IgD-negative memory B cell (primary cell): Measurements from ENCODE around the gene PRKCH. TPM values are rescaled to one million over a fixed set of nuclear protein-coding genes. Genes with fewer than 3 reads are reported as not detected.

Experiments
- H3K27ac Mint-ChIP-seq, 3 donors: one replicate each; pipeline ENCODE4 v1.8.0; 2020 to 2022; ENCODE audit warnings: mild to moderate bottlenecking in 3 of 3, mixed read lengths in 3 of 3, moderate library complexity in 1 of 3
- H3K27me3 Mint-ChIP-seq: one replicate; pipeline ENCODE4 v1.8.0; 2021; ENCODE audit warnings: mixed read lengths
- H3K36me3 Mint-ChIP-seq: one replicate; pipeline ENCODE4 v1.8.0; 2020; ENCODE audit warnings: mild to moderate bottlenecking, mixed read lengths
- H3K4me1 Mint-ChIP-seq, 3 donors: one replicate each; pipeline ENCODE4 v1.8.0; 2020 to 2022; ENCODE audit warnings: mixed read lengths in 3 of 3, mild to moderate bottlenecking in 1 of 3
- H3K4me3 Mint-ChIP-seq, 4 donors: one replicate each; pipeline ENCODE4 v1.8.0; 2020 to 2022; ENCODE audit warnings: mild to moderate bottlenecking in 4 of 4, mixed read lengths in 4 of 4, moderate library complexity in 3 of 4
- H3K9me3 Mint-ChIP-seq, 3 donors: one replicate each; pipeline ENCODE4 v1.8.0; 2020 to 2021; ENCODE audit warnings: mixed read lengths in 3 of 3, mild to moderate bottlenecking in 1 of 3
- polyA plus RNA-seq: library from polyadenylated mRNA; unstranded; fragments of 300-500 nt; fragmentation: Illumina TruSeq; gene quantifications from one replicate; pipeline ENCODE4 v1.2.3, GENCODE V29; 2021

The PRKCH gene
- polyA plus RNA-seq, 1 donor from 2014 or later, result 9.6 TPM

- no peak overlapping the region for H3K27ac Mint-ChIP-seq
- H3K4me3 Mint-ChIP-seq, result no peak overlapping the region
- H3K4me1 Mint-ChIP-seq, result peaks cover 13 to 15% (median 13%) of the 10 kb centered on the region in 3 donors
- H3K36me3 Mint-ChIP-seq, result no peaks in the 10 kb centered on the region
- H3K27me3 Mint-ChIP-seq, result peaks cover 4% of the 10 kb centered on the region
- no peaks in the 10 kb centered on the region for H3K9me3 Mint-ChIP-seq
Observed at GRCh38 chr14:61438036-61438435, 116.7 kb downstream of the PRKCH start.

- Mint-ChIP-seq H3K27ac (no peak overlapping the region), H3K4me1 (peaks cover 13 to 15% (median 13%) of the 10 kb centered on the region in 3 donors), H3K36me3 (no peaks in the 10 kb centered on the region), H3K4me3 (no peak overlapping the region), H3K27me3 (peaks cover under 1% of the 10 kb centered on the region), H3K9me3 (no peaks in the 10 kb centered on the region)
Observed at GRCh38 chr14:61438497-61438859, 117.1 kb downstream of the PRKCH start.

- Mint-ChIP-seq H3K27me3 (no peaks in the 10 kb centered on the region), H3K27ac (peak overlapping the region in 1 of 3 donors; percentile 78), H3K36me3 (no peaks in the 10 kb centered on the region), H3K4me1 (peaks cover 14 to 19% (median 15%) of the 10 kb centered on the region in 3 donors), H3K4me3 (peak overlapping the region in 2 of 4 donors; percentile 73 to 88), H3K9me3 (no peaks in the 10 kb centered on the region)
Observed at GRCh38 chr14:61438860-61439765, 117.7 kb downstream of the PRKCH start.

- no peaks in the 10 kb centered on the region for H3K36me3 Mint-ChIP-seq
- peak overlapping the region in 2 of 4 donors; percentile 73 to 88 for H3K4me3 Mint-ChIP-seq
- H3K27ac Mint-ChIP-seq, result peak overlapping the region in 1 of 3 donors; percentile 78
- H3K4me1 Mint-ChIP-seq, result peaks cover 18 to 24% (median 18%) of the 10 kb centered on the region in 3 donors
- no peaks in the 10 kb centered on the region for H3K9me3 Mint-ChIP-seq
- no peaks in the 10 kb centered on the region for H3K27me3 Mint-ChIP-seq
Observed at GRCh38 chr14:61439779-61440418, 118.5 kb downstream of the PRKCH start.

GRCh38 chr14:61443481-61443880, 122.1 kb downstream of the PRKCH start:
- Mint-ChIP-seq H3K4me3 (no peak overlapping the region), H3K36me3 (no peaks in the 10 kb centered on the region), H3K27me3 (peaks cover 3% of the 10 kb centered on the region), H3K27ac (no peak overlapping the region), H3K9me3 (no peaks in the 10 kb centered on the region), H3K4me1 (peaks cover 20 to 25% (median 21%) of the 10 kb centered on the region in 3 donors)

- H3K9me3 Mint-ChIP-seq, result no peaks in the 10 kb centered on the region
- H3K4me1 Mint-ChIP-seq, result peaks cover 16 to 21% (median 16%) of the 10 kb centered on the region in 3 donors
- H3K27me3 Mint-ChIP-seq, result peaks cover 4% of the 10 kb centered on the region
- peak overlapping the region in 2 of 4 donors; percentile 58 to 65 for H3K4me3 Mint-ChIP-seq
- H3K27ac Mint-ChIP-seq, result peak overlapping the region in 1 of 3 donors; percentile 74
- H3K36me3 Mint-ChIP-seq, result no peaks in the 10 kb centered on the region
Observed at GRCh38 chr14:61444215-61444768, 122.9 kb downstream of the PRKCH start.

- Mint-ChIP-seq H3K27me3 (peaks cover 4% of the 10 kb centered on the region), H3K4me1 (peaks cover 0 to 2% (median 0%) of the 10 kb centered on the region in 3 donors), H3K27ac (no peak overlapping the region), H3K4me3 (no peak overlapping the region), H3K9me3 (no peaks in the 10 kb centered on the region), H3K36me3 (no peaks in the 10 kb centered on the region)
Observed at GRCh38 chr14:61451491-61451890, 130.1 kb downstream of the PRKCH start.

- peak overlapping the region in 1 of 4 donors; percentile 45 for H3K4me3 Mint-ChIP-seq
Observed at GRCh38 chr14:61451891-61452400, 130.6 kb downstream of the PRKCH start.

GRCh38 chr14:61452452-61452851, 131.1 kb downstream of the PRKCH start:
- Mint-ChIP-seq H3K36me3 (no peaks in the 10 kb centered on the region), H3K27ac (no peak overlapping the region), H3K9me3 (no peaks in the 10 kb centered on the region), H3K4me1 (peaks cover 0 to 2% (median 2%) of the 10 kb centered on the region in 3 donors), H3K4me3 (peak overlapping the region in 1 of 4 donors; percentile 45), H3K27me3 (peaks cover 4% of the 10 kb centered on the region)

More at GRCh38 chr14:61451891-61452400, 130.6 kb downstream of the PRKCH start:
- Mint-ChIP-seq H3K36me3 (no peaks in the 10 kb centered on the region), H3K27me3 (peaks cover 4% of the 10 kb centered on the region), H3K27ac (no peak overlapping the region), H3K4me1 (peaks cover 0 to 2% (median 2%) of the 10 kb centered on the region in 3 donors), H3K9me3 (no peaks in the 10 kb centered on the region)

- no peak overlapping the region for H3K27ac Mint-ChIP-seq
Observed at GRCh38 chr14:61453103-61453767, 131.9 kb downstream of the PRKCH start.

GRCh38 chr14:61454545-61454944, 133.2 kb downstream of the PRKCH start:
- H3K27ac Mint-ChIP-seq, result no peak overlapping the region
- H3K4me3 Mint-ChIP-seq, result no peak overlapping the region
- no peaks in the 10 kb centered on the region for H3K36me3 Mint-ChIP-seq
- H3K9me3 Mint-ChIP-seq, result no peaks in the 10 kb centered on the region
- peaks cover 0 to 2% (median 2%) of the 10 kb centered on the region in 3 donors for H3K4me1 Mint-ChIP-seq
- no peaks in the 10 kb centered on the region for H3K27me3 Mint-ChIP-seq

More at GRCh38 chr14:61453103-61453767, 131.9 kb downstream of the PRKCH start:
- H3K27me3 Mint-ChIP-seq, result peaks cover 4% of the 10 kb centered on the region
- H3K36me3 Mint-ChIP-seq, result no peaks in the 10 kb centered on the region
- H3K9me3 Mint-ChIP-seq, result no peaks in the 10 kb centered on the region
- no peak overlapping the region for H3K4me3 Mint-ChIP-seq
- H3K4me1 Mint-ChIP-seq, result peaks cover 0 to 2% (median 2%) of the 10 kb centered on the region in 3 donors

- Mint-ChIP-seq H3K4me3 (no peak overlapping the region), H3K27me3 (no peaks in the 10 kb centered on the region), H3K4me1 (peaks cover 0 to 2% (median 2%) of the 10 kb centered on the region in 3 donors), H3K36me3 (no peaks in the 10 kb centered on the region), H3K9me3 (no peaks in the 10 kb centered on the region), H3K27ac (no peak overlapping the region)
Observed at GRCh38 chr14:61455351-61455750, 134.0 kb downstream of the PRKCH start.

- H3K9me3 Mint-ChIP-seq, result peaks cover 0 to under 1% (median 0%) of the 10 kb centered on the region in 3 donors
- no peaks in the 10 kb centered on the region for H3K27me3 Mint-ChIP-seq
- H3K4me1 Mint-ChIP-seq, result peaks cover 3 to 6% (median 4%) of the 10 kb centered on the region in 3 donors
- H3K27ac Mint-ChIP-seq, result no peak overlapping the region
- no peak overlapping the region for H3K4me3 Mint-ChIP-seq
- H3K36me3 Mint-ChIP-seq, result no peaks in the 10 kb centered on the region
Observed at GRCh38 chr14:61456720-61457119, 135.3 kb downstream of the PRKCH start.

GRCh38 chr14:61458766-61459165, 137.4 kb downstream of the PRKCH start:
- Mint-ChIP-seq H3K27ac (no peak overlapping the region), H3K36me3 (no peaks in the 10 kb centered on the region), H3K4me1 (peaks cover 9 to 10% (median 10%) of the 10 kb centered on the region in 3 donors), H3K9me3 (peaks cover 0 to 1% (median 0%) of the 10 kb centered on the region in 3 donors), H3K4me3 (no peak overlapping the region), H3K27me3 (no peaks in the 10 kb centered on the region)
